ENCODE data around the gene LRRC1.

Gene LRRC1

DNA sequence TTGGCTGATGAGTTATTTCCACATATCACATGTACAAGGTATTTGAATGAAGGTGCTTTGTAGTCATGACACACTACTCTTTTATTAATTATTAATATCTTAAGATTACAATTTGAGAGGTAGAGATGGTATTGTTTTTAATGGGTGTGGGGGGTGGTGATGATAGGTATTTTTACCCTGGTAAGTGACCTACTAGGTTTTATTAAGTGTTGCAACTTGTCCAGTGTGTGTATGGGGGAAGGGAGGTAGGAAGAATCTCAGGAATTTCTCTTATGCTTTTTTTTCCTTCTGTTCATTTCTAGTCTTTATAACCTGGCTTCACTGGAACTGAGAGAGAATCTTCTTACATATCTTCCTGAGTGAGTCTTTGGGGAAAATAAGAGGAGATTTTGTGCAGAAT, 101.4 kb downstream of the LRRC1 start:
- DNase-seq, result no peak

DNA sequence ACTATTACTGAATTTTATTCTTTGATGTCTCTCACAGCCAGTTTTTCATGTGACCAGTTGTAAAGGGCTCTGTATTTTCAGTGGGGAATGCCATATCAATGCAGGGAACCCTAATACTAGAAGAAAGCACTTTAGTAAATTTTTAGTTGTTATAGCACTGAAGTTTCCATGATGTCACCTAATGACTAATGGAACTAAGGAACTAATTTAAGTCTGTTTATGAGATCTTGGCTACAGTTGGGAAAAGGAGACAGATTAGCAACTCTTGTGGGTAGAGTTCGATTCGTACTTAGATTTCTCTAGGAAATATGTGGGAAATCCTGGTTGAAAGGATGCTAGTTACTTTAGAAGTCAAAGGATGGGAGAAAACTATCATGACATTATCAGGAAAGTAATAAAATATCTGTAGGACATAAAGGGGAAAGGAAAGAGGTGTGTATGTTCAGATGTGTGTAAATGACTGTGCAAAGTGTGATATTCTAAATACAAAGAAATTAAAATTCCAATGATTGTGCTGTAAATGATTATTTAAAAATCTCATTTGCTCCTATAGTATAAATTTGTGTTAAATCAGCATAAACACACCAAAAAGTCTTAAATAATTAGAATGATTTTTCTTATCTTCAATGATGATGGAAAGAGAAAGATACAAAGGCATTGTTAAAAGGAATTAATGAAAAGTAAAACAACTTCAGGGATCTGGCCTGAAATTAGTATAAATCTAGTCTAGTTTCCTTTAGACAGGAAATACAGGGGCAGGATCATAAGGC, 103.4 kb downstream of the LRRC1 start:
- no peak for DNase-seq

DNA sequence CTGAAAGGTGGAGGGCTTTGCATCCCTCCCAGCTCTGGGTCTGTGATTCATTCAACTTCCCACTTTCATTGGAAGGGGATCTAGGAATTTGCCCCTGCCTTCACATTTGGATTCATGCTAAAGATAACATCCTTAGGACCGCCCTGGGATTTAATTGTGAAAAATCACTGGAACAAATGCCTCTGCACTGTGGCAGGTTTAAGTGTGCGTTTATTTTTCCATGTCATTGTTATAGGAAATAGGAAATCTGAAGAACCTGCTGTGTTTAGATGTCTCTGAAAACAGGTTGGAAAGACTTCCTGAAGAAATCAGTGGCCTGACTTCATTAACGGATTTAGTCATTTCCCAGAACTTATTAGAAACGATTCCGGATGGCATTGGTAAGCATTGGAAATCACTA, 104.7 kb downstream of the LRRC1 start:
- DNase-seq, result no peak

DNA sequence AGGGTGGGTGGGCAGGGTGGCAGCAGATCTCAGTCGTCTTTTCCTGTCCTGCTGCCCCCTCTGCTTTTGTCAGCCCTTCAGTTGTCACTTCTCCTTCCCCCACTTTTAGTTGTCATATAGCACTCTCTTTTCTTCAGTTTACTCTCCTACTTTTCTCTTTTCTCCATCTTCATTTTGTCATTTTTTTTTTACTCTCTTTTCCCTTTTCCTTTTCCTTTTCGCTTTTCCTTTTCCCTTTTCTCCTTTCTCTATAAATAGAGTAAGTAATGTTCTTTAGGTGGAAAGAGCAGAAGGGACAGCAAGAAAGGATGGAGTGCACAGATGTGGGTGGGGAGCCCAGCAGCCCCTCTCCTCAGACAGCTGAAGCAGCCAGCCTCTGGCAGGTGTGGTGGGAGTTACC, 108.6 kb downstream of the LRRC1 start:
- no peak for DNase-seq

DNA sequence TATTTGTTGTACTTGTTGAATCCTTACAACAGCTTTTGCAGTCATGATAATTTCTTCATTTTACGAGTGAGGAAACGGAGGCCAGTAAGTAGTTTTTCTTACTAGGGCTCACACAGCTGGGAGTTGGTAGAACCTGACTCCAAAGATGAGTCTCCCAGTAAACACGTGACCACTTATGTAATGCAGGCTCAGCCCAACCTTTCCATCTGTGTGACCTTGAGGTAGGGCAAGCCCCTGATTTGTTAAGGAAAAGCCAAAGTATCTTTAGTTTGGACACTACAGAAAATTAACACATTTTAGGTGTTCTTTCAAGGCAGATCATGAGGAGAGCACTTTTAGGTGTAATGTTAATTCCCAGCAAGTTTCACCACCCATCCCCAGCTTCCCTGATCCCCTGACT, 111.3 kb downstream of the LRRC1 start:
- DNase-seq, result no peak

DNA sequence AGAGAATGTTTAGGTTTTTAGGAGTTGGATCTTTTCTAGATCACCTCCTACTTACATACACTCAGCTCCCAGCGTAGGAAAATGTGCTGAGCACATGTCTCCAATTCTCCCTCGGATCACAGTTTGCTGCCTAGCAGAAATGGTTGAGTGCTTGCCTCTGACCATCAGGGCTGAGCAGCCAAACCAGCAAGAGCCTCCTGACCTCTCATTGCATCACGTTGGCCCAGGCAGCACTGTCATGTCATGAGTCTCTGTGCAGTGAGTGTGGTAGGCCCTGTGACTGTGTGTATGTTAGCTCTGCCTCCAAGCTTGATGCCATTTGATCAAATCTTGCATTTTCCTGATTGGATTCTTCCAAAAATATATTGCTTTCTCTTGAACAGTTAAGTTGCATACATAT, 112.0 kb downstream of the LRRC1 start:
- no peak for DNase-seq

DNA sequence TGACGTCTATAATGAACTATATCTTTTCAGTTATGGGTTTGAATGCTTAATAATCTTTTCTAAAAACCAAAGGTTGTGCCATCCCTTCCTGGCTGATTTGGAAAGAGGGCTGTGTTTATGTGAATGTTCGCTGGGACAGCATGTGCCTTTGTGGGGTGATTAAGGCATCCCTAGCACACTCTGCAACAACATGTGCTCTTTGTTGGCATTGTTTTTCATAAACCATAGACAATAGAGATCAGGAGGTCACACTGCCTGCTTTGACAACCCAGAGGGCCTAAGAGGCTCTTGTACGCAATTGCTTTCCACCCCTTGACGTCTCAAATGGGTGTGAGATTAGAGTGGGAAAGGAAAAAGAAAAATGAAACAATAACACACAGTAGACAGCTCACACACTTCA, 116.0 kb downstream of the LRRC1 start:
- peak in 1 of 2 experiments; percentile 6 for DNase-seq

DNA sequence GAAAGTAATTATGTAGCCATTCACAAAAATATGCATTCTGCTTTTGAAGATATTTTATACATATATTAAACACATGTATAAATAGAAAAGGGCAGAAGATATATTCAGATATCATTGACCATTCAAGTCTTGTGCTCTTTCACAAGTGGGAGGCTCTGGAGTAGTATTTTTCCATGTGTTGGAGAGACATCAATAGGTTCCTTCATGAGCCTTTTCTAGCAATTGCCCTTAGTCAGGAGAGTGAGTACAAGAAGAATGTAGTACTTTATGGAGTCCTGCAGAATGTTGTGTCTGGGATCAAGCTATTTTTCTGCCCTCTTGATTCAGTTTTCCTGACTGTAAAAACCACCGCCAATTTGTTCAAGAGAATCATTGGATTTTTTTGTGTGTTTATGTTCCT, 117.9 kb downstream of the LRRC1 start:
- DNase-seq, result no peak

DNA sequence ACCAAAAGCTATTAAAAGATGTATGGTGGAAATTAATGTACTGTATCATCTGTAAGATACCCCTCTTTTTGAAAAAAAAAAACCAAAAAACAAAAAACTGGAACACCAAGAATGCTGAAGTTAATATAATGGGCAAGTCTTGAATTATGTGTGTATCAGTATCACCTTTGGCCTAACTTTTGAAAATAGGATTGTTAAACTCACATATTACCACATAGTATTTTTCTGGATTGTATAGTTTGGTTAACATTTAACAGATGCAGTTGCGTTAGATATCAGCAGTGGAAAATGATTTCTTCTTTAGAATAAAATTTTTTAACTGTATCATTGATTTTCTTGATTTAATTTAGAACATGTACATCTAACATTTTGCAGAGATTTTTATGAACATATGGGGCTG, 118.5 kb downstream of the LRRC1 start:
- no peak for DNase-seq

DNA sequence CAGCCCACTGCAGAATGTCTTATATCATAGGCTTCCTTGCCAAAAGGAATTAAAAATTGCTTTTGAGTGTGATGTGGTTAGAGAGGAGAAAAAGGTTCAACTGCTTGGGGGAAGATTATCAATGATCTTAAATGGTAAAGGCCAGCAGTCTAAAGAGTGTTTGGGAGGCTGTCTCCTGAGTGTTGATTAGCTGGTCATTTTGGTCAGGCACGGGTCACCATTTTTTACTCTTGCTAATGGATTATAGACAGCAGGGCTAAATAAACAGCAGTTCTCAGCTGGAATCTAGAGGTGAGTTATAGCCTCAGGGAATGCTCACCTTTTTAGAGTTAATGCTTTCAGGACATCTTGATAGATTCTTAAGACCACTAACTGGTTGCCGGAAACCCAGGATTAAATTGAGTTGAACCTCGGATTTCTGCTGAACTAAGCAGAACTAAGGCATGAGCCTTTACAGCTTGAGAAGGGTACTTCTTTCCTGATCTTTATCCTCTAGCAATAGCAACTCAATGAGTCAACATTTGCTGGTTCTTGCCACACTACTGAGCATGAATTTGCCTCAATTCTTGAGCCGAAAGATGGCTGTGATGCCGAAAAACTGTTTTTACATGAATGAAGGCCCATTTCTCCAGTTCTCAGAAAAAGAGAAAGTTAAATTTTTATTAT, 120.4 kb downstream of the LRRC1 start:
- no peak for DNase-seq

DNA sequence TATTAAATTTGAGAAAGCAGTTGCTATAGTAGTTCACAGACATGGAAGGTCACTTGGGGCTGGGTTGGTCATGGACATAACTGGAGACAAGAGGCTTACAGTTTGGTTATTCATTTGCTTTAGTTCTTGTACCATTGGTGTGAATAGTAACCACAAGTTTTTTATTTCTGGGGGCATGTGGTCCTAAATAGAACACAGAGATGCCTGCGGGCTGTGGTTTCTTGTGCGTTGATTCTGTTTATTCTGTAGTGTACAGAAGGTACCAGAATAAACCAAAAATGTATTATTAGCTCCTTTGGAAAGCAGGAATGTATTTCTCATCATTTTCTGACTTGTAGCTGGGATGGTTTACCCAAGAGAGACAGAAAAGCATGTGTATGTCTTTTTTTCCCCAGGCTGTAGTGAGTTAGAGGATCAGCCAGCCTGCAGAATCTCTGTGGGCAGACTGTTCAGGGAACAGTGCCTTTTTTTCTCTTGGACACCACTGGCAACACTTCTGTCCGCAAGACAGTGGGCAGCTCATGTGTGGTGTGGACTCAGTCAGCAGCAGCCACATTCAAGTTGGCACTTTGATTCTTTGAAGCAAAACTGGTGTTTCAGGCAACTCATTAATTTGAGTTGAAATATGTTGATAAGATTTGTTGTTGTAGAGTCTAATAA, 122.1 kb downstream of the LRRC1 start:
- DNase-seq, result no peak

DNA sequence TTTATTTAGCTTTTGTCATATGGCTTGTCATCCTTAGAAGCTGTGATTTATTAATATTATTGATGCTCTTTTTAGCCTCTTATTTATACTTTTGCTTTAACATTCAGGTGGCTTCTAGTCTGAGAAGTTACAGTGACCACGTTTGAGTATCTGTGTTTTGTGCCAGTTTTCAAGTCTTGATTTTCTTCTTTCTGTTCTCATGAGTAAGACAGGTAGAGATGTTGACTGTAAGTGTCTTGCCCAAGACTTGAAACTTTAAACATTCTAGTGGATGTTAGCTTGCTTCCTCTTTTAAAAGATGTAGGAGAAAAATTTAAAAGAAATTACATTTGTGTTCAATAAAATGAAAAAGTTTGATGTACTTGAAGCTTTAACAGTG, 122.6 kb downstream of the LRRC1 start:
- DNase-seq, result no peak

DNA sequence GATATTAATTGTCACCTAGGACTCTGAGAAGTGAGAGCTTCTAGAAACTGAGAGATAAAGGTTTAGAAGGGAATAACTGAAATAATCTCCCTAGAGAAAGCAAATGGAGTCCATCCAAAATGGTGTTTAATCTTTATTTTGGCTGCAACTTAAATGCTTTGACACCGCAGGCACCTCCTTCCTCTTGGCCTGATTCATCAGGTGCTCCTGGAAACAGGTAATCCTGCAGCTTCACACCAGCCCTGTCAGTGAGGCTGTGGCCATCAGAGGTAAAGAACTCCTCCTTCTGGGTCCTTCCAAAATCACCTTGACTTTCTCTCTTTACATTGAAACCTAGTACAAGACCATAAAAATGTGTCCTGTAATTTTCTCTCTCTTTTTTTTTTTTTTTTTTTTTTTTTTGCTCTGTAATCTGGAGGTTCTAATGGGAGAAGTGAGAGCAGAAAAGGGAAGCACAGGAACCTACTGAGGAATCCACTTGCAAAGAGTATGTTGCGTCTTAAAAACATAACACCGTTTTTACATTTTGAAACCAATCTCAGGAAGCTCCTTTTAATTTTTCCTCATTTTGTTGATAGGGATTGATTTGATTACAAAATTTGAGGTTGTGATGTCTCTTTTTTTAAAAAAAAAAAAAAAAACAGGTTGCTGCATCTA, 124.2 kb downstream of the LRRC1 start:
- no peak for DNase-seq

DNA sequence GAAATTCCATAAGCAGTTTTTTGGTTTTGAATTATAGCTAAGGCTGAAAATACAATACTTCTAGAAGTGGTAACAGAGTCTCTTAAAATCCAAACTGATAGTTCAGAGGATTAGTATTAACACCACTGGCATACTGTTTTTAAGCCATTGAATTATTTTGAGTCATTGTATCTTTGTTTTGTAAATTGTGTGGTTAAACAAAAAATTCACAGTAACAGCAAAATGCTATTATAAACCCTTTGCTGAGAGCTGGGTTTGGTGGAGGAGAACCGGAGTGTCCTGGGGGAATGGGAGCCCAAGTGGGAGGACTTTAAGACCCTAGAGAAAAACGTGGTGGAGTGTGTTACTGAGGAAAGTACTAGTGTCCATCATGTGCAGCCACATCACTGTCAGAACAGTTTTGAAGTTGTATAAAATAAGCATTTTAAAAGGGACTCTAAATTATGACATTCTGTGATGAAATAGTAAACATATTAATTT, 125.1 kb downstream of the LRRC1 start:
- no peak for DNase-seq

DNA sequence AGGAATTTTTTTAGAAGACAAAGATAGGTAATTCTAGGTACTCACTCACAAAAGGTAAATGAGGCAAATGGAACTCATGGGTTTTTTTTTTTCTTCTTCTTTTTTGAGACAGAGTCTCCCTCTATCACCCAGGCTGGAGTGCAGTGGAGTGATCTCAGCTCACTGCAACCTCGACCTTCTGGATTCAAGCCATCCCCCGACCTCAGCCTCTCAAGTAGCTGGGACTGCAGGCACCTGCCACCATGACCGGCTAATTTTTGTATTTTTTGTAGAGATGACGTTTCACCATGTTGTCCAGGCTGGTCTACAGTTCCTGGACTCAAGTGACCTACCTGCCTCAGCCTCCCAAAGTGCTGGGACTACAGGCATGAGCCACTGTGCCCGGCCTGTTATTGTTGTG, 126.1 kb downstream of the LRRC1 start:
- no peak for DNase-seq

DNA sequence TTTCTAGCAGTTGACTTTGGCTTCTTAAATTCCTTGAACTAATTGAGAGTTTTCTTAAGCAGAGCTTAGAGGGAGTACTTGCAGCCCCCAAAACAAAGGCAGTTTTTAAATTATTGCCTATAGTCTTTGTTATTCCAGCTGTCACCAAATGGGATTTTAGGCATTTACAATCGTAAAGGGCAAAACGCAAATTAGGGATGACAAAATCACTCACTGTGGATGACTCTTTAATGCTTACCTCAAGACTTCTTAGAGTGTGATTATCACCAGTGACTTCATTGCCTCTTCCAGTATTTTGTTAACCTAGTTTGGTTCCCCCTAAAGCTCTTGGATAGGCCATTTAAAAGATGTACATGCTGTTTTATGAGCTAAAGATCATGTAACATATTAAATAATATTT, 126.8 kb downstream of the LRRC1 start:
- no peak for DNase-seq

DNA sequence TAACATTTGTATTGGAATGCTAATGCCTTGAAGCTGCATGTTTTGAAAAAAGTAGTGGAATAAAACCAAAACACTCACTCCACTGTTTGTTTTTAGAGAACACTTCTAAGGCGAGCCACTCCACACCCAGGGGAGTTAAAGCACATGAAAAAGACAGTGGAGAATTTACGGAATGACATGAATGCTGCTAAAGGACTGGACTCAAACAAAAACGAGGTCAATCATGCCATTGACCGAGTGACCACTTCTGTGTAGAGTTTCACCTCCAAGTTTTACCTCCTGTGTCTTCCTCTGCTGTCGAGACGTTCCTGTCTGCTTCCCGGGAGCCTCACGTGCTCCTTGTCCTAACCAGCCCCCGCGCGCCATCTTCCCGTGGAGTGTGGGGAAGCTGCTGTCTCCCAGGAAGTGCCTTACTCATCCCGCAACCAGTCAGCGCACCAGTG, 127.8 kb downstream of the LRRC1 start:
- DNase-seq, result no peak

DNA sequence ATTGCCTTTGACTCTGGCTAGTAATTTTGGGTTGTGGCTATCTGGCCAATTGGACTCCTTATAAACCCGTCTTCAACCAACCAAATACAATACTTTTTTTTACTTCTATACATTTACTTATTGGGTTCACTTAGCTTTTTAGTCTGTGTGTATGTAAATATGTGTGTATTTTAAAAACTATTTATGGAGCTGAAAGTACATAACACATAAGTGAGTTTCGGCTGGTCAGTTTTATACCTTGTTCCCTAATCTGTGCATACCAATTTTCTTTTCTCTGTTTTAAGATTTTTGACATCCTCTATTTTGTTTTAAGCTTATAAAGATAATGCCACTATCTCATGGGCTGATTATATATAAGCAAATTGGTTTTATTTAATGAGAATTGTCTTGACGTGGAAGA, 129.5 kb downstream of the LRRC1 start:
- DNase-seq, result no peak

DNA sequence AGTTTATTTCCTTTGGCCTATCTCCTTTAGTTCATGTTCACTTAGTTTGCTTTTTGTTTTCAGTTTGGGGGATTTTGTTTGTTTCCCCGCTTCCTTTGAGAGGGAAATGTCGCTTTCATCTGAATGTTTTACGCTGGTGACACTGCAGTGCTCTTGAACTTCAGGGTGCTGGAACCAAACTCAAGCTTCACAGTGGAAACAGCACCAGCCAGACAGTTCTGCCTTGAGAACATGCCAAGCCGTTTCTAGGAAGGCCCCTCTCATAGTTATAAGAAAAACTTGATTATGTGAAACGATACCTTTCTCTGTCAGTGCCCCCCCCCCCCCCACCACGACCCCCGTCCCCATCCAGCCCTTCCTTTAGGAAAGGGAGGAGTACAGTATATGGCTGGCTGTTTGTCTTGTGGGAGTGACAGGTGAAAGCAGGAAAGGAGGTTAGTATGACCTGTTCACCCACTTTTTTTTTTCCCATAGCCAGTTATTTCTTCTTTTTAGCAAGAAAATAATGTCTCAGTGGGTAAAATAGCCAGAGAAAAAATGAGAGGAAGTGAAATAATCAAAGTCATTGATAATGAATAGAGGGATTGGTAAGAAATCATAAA, 130.1 kb downstream of the LRRC1 start:
- no peak for DNase-seq

DNA sequence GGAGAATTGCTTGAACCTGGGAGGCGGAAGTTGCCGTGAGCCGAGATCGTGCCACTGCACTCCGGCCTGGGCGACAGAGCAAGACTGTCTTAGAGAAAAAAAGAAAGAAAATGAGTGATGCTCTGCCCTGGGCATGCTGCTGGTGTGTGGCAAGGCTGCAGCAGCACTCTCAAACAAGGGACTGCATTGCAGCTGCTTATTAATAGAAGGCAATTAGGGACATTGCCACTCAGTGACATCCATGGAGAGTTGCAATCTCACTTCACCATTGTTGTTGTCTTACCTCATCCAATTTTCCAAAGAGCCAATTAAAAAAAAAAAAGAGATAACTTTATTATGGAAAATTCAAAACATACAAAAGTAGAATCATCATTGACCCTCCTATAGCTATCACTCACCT, 131.1 kb downstream of the LRRC1 start:
- DNase-seq, result no peak

DNA sequence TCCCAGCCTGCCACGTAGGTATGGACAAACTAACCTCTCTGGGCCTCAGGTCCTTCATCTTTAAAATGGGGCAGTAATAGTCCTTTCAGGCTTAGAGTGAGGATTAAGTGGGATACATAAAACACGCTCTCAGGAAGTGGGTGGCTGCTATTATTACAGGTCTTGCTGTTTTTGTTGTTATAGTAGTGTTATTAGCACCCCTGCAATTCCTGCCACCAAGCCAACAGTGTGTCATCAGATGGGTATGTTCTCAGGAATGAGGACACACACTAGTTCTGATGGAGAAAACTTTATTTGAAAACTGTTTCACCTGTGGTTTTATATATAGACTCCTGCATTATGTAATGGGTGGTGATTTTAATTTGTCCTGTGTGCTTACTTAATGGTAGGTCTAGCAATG, 131.7 kb downstream of the LRRC1 start:
- DNase-seq, result no peak

DNA sequence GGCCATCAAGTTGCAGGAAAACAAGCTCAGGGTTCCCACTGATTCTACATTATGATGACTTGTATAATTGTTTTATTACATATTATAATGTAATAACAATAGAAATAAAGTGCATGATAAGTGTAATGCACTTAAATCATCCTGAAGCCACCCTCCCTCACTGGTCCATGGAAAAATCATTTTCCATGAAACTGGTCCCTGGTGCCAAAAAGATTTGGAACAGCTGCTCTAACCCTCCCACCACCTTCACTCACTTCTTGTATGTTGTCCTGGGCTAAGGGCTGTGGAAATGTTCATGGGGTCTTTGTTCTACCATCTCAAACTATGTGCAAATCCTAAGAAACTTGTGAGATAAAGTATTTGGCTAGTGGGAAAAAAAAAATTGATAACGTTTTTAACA, 133.8 kb downstream of the LRRC1 start:
- DNase-seq, result no peak
